Stimulated activated memory B cell treated with anti-CD40 and anti-IgM and Interleukin-4, amounts not matched to agents 10 μg/mL and 1 μg/mL and 100 μg/mL, for 72 hours (primary cell): ENCODE results near the gene CHD6.

ENCODE experiments used
- ATAC-seq: fragments of 150-1000 bp; cut with Tn5 transposase; 2 replicates; pipeline ENCODE4 v1.10.0; 2021
- H3K27ac Mint-ChIP-seq: one replicate; pipeline ENCODE4 v1.8.0; 2022; ENCODE audit warnings: mild to moderate bottlenecking, mixed read lengths
- H3K27me3 Mint-ChIP-seq: one replicate; pipeline ENCODE4 v1.8.0; 2022; ENCODE audit warnings: mixed read lengths
- H3K36me3 Mint-ChIP-seq: one replicate; pipeline ENCODE4 v1.8.0; 2022; ENCODE audit warnings: mixed read lengths
- H3K4me1 Mint-ChIP-seq: one replicate; pipeline ENCODE4 v1.8.0; 2022; ENCODE audit warnings: mixed read lengths
- H3K4me3 Mint-ChIP-seq: one replicate; pipeline ENCODE4 v1.8.0; 2022; ENCODE audit warnings: mild to moderate bottlenecking, moderate library complexity, mixed read lengths
- H3K9me3 Mint-ChIP-seq: one replicate; pipeline ENCODE4 v1.8.0; 2022; ENCODE audit warnings: mixed read lengths

CHD6 gene

GRCh38 chr20:41630846-41631245 lies 12.7 kb upstream of the CHD6 start:
- no peak for ATAC-seq
- Mint-ChIP-seq H3K36me3 (no peaks in the 10 kb centered on the region), H3K4me1 (peaks cover 12% of the 10 kb centered on the region), H3K27me3 (no peaks in the 10 kb centered on the region), H3K4me3 (no peak overlapping the region), H3K27ac (no peak overlapping the region), H3K9me3 (peaks cover 3% of the 10 kb centered on the region)

DNA sequence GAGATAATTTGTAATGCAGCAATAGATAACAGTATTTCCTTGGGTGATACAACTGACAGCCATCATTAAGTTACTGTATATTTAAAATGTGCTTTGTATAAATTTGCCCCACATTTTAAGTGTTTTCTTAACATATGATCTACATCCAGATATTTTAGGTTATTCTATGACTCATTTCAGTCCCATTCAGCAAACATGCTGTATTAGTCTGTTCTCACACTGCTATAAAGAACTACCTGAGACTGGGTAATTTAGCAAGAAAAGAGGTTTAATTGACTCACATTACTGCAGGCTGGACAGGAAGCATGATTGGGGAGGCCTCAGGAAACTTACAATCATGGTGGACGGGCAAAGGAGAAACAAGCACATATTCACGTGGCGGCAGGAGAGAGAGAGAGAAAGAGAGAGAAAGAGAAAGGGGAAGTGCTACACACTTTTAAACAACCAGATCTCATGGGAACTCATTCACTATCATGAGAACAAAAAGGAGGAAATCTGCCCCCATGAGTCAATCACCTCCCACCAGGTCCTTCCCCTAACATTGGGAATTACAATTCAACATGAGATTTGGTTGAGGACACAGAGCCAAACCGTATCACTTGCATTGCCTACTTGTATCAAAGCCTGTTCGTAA lies 9.6 kb upstream of the CHD6 start:
- peaks cover 3% of the 10 kb centered on the region for H3K9me3 Mint-ChIP-seq
- H3K4me3 Mint-ChIP-seq = no peak overlapping the region
- peak overlapping the region; percentile 3 for H3K27ac Mint-ChIP-seq
- no peaks in the 10 kb centered on the region for H3K27me3 Mint-ChIP-seq
- no peaks in the 10 kb centered on the region for H3K36me3 Mint-ChIP-seq
- peaks cover 7% of the 10 kb centered on the region for H3K4me1 Mint-ChIP-seq
- ATAC-seq = peak; percentile 47

- Mint-ChIP-seq H3K9me3 (peaks cover 3% of the 10 kb centered on the region), H3K4me1 (peaks cover 13% of the 10 kb centered on the region), H3K4me3 (no peak overlapping the region), H3K36me3 (no peaks in the 10 kb centered on the region), H3K27me3 (no peaks in the 10 kb centered on the region), H3K27ac (no peak overlapping the region)
- ATAC-seq = no peak
These were observed 8.9 kb upstream of the CHD6 start for GRCh38 chr20:41627001-41627495.

- Mint-ChIP-seq H3K36me3 (no peaks in the 10 kb centered on the region), H3K27me3 (no peaks in the 10 kb centered on the region), H3K4me3 (no peak overlapping the region)
These were observed 5.6 kb upstream of the CHD6 start for GRCh38 chr20:41623625-41624375.

GRCh38 chr20:41622584-41622983 lies 4.4 kb upstream of the CHD6 start:
- peaks cover under 1% of the 10 kb centered on the region for H3K9me3 Mint-ChIP-seq
- no peak overlapping the region for H3K4me3 Mint-ChIP-seq
- ATAC-seq = no peak
- H3K27ac Mint-ChIP-seq = peak overlapping the region; percentile 51
- peaks cover 34% of the 10 kb centered on the region for H3K4me1 Mint-ChIP-seq
- no peaks in the 10 kb centered on the region for H3K27me3 Mint-ChIP-seq
- no peaks in the 10 kb centered on the region for H3K36me3 Mint-ChIP-seq

More at GRCh38 chr20:41623625-41624375, 5.6 kb upstream of the CHD6 start:
- Mint-ChIP-seq H3K4me1 (peaks cover 39% of the 10 kb centered on the region), H3K9me3 (peaks cover 3% of the 10 kb centered on the region), H3K27ac (no peak overlapping the region)
- ATAC-seq = no peak

- Mint-ChIP-seq H3K36me3 (no peaks in the 10 kb centered on the region), H3K4me1 (peaks cover 38% of the 10 kb centered on the region), H3K9me3 (no peaks in the 10 kb centered on the region), H3K4me3 (no peak overlapping the region), H3K27ac (peak overlapping the region; percentile 51), H3K27me3 (no peaks in the 10 kb centered on the region)
- ATAC-seq = no peak
These were observed 3.8 kb upstream of the CHD6 start for GRCh38 chr20:41621971-41622370.

- Mint-ChIP-seq H3K4me1 (peaks cover 43% of the 10 kb centered on the region), H3K27ac (peak overlapping the region; percentile 51), H3K9me3 (no peaks in the 10 kb centered on the region), H3K27me3 (no peaks in the 10 kb centered on the region), H3K36me3 (no peaks in the 10 kb centered on the region), H3K4me3 (no peak overlapping the region)
- no peak for ATAC-seq
These were observed 3.2 kb upstream of the CHD6 start for GRCh38 chr20:41621421-41621820.

- H3K9me3 Mint-ChIP-seq = no peaks in the 10 kb centered on the region
- ATAC-seq = no peak
These were observed 1.4 kb upstream of the CHD6 start for GRCh38 chr20:41619360-41620100.

GRCh38 chr20:41618807-41619311 lies 682 bp upstream of the CHD6 start:
- H3K36me3 Mint-ChIP-seq = no peaks in the 10 kb centered on the region
- H3K27me3 Mint-ChIP-seq = no peaks in the 10 kb centered on the region
- H3K9me3 Mint-ChIP-seq = no peaks in the 10 kb centered on the region
- no peak for ATAC-seq
- H3K4me3 Mint-ChIP-seq = peak overlapping the region; percentile 96
- H3K4me1 Mint-ChIP-seq = peaks cover 66% of the 10 kb centered on the region
- peak overlapping the region; percentile 89 for H3K27ac Mint-ChIP-seq

More at GRCh38 chr20:41619360-41620100, 1.4 kb upstream of the CHD6 start:
- H3K4me3 Mint-ChIP-seq = peak overlapping the region; percentile 96
- peaks cover 61% of the 10 kb centered on the region for H3K4me1 Mint-ChIP-seq
- no peaks in the 10 kb centered on the region for H3K36me3 Mint-ChIP-seq
- H3K27me3 Mint-ChIP-seq = no peaks in the 10 kb centered on the region
- H3K27ac Mint-ChIP-seq = peak overlapping the region; percentile 89

GRCh38 chr20:41617059-41617901 lies 897 bp downstream of the CHD6 start:
- peak; percentile 3 for ATAC-seq
- Mint-ChIP-seq H3K27me3 (no peaks in the 10 kb centered on the region), H3K27ac (peak overlapping the region; percentile 89), H3K4me3 (peak overlapping the region; percentile 86), H3K36me3 (no peaks in the 10 kb centered on the region), H3K9me3 (no peaks in the 10 kb centered on the region), H3K4me1 (peaks cover 72% of the 10 kb centered on the region)

GRCh38 chr20:41616228-41616627 lies 1.9 kb downstream of the CHD6 start:
- Mint-ChIP-seq H3K9me3 (no peaks in the 10 kb centered on the region), H3K4me3 (peak overlapping the region; percentile 25), H3K27me3 (no peaks in the 10 kb centered on the region), H3K27ac (no peak overlapping the region), H3K4me1 (peaks cover 66% of the 10 kb centered on the region), H3K36me3 (no peaks in the 10 kb centered on the region)
- no peak for ATAC-seq

DNA sequence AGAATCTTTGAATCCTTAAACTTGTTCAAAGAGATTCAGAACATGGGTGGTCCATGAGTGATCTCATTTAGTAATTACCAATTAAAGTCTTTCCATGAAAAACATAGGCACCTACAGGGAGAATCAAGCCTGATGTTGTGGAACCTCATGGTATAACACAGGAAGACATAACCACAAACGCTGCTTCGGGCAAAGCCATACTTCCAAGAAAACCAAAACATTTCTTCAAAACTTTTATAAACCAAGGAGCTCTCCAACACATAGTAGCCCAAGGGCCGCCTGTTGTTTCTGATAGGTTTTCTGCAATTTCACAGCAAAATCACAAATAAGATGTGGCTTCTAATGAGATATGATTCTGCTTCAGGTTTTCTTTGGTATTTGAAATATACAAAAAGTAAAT lies 2.5 kb downstream of the CHD6 start:
- Mint-ChIP-seq H3K4me3 (no peak overlapping the region), H3K36me3 (no peaks in the 10 kb centered on the region), H3K27ac (no peak overlapping the region), H3K9me3 (no peaks in the 10 kb centered on the region), H3K27me3 (no peaks in the 10 kb centered on the region), H3K4me1 (peaks cover 60% of the 10 kb centered on the region)
- ATAC-seq = no peak

DNA sequence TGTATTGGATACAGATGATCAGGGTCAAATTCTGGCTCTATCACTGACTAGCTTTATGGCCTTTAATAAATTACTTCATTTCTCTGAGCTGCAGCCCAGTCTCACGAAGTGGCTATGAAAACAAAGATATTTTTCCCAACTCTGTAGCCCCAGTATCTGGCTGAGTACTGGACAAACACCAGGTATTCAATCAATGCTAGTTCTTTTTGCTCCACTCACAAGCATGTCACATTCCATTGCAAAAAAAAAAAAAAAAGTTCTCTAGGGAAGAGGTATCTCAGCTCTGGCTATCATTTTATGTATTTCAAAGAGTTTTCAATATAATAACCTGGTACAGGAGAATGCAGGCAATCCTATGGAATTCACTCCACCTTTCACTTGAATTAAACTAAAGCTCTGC lies 3.1 kb downstream of the CHD6 start:
- no peak for ATAC-seq
- no peak overlapping the region for H3K4me3 Mint-ChIP-seq
- H3K9me3 Mint-ChIP-seq = no peaks in the 10 kb centered on the region
- peaks cover 57% of the 10 kb centered on the region for H3K4me1 Mint-ChIP-seq
- H3K36me3 Mint-ChIP-seq = no peaks in the 10 kb centered on the region
- no peaks in the 10 kb centered on the region for H3K27me3 Mint-ChIP-seq
- H3K27ac Mint-ChIP-seq = no peak overlapping the region

DNA sequence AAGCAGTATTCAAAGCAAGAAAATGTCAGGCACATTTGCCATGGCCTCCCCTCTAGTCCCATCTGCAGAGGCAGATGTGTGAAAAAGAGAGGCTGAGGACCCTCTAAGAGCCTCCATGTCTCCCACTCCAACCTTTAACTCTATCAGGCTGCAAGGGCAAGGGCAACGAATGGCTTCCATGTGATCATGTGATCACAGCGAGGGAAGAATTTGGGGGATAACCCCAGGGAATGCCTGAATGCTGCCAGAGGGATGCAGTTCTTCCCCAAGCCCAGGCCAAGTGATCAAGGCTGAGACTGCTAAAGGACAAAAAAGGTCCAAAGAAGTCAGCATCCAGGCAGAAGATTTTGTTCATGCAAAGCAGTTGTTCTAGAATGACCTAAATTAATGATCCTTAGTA lies 4.9 kb downstream of the CHD6 start:
- no peak for ATAC-seq
- H3K27ac Mint-ChIP-seq = no peak overlapping the region
- no peak overlapping the region for H3K4me3 Mint-ChIP-seq
- H3K4me1 Mint-ChIP-seq = peaks cover 65% of the 10 kb centered on the region
- H3K36me3 Mint-ChIP-seq = no peaks in the 10 kb centered on the region
- no peaks in the 10 kb centered on the region for H3K27me3 Mint-ChIP-seq
- no peaks in the 10 kb centered on the region for H3K9me3 Mint-ChIP-seq
